ENCODE data around the gene GNAZ.

DNA sequence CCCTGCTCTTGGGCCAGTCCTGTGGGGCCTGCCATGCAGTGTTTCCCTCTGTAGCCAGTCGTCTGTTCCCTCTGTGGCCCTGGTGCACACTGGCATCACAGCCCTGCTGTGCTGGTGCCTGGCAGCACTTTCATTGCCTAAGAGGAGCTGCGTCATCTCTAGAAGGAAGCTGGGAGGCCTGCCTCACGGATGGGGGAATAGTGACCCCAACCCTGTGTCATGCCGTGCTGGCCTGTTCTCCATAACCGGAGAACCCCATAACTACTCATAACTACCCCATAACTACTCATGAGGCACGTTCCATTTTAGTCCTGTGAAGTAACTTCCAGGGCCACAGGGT, 88.9 kb downstream of the GNAZ start:
- TF ChIP-seq ZNF274 (IDR thresholded peaks at IDR 0.05; ENCODE audit: low read depth, low read length) (no peak), SIN3A (IDR thresholded peaks at IDR 0.05; ENCODE audit: low read depth) (no peak)

Measured in HCT116 (cell line).